Nephron progenitor cell (in vitro differentiated cells): ENCODE results near the gene FUT8.
"Not testable (repeated sequence)": the region's sequence is repeated elsewhere in the genome, so short reads cannot be mapped to it uniquely, and the experiment has no call there.

ENCODE experiments used
- DNase-seq: peaks from one replicate; pipeline ENCODE4 v3.0.0; 2021
- H3K27ac Mint-ChIP-seq: 2 replicates; pipeline ENCODE4 v1.8.0; 2021; ENCODE audit warnings: mild to moderate bottlenecking, moderate library complexity, mixed read lengths
- H3K27me3 Mint-ChIP-seq: 2 replicates; pipeline ENCODE4 v1.8.0; 2021; ENCODE audit warnings: mild to moderate bottlenecking, low read depth, mixed read lengths; ENCODE audit not compliant: poor library complexity
- H3K36me3 Mint-ChIP-seq: 2 replicates; pipeline ENCODE4 v1.8.0; 2021; ENCODE audit warnings: low read depth, mixed read lengths
- H3K4me1 Mint-ChIP-seq: 2 replicates; pipeline ENCODE4 v1.8.0; 2021; ENCODE audit warnings: mixed read lengths
- H3K4me3 Mint-ChIP-seq: 2 replicates; pipeline ENCODE4 v1.8.0; 2021; ENCODE audit warnings: mild to moderate bottlenecking, moderate library complexity, mixed read lengths
- H3K9me3 Mint-ChIP-seq: 2 replicates; pipeline ENCODE4 v1.8.0; 2021; ENCODE audit warnings: mild to moderate bottlenecking, moderate library complexity, mixed read lengths
- TF ChIP-seq, protein P1 (sequence below): fragments of 200-600 bp; sonication (generic); IDR thresholded peaks from 2 replicates; pipeline ENCODE4 v1.5.0; 2021; ENCODE audit warnings: antibody characterized with exemption

The FUT8 gene

DNA sequence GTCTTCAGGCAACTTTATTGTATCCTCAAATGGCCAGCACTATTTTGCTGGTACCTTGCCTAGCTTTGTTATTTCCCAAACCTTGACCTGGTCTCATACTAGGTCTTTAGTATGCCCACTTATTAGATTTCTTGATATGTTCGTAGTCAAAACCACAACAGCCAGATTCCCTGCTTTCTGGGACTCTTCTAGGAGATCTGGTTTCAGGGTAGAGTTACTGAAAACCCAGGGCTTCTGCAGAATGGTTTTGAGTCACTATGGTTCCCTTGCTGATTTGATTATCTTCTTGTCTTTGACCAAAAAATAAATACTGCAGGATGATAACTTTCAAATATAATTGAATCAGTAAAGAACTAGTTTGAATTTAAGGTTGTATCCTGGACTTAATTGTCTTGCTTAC lies 211.2 kb downstream of the FUT8 start:
- TF ChIP-seq, protein P1, sequence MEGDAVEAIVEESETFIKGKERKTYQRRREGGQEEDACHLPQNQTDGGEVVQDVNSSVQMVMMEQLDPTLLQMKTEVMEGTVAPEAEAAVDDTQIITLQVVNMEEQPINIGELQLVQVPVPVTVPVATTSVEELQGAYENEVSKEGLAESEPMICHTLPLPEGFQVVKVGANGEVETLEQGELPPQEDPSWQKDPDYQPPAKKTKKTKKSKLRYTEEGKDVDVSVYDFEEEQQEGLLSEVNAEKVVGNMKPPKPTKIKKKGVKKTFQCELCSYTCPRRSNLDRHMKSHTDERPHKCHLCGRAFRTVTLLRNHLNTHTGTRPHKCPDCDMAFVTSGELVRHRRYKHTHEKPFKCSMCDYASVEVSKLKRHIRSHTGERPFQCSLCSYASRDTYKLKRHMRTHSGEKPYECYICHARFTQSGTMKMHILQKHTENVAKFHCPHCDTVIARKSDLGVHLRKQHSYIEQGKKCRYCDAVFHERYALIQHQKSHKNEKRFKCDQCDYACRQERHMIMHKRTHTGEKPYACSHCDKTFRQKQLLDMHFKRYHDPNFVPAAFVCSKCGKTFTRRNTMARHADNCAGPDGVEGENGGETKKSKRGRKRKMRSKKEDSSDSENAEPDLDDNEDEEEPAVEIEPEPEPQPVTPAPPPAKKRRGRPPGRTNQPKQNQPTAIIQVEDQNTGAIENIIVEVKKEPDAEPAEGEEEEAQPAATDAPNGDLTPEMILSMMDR: no peak
- H3K36me3 Mint-ChIP-seq: no peaks in the 10 kb centered on the region
- H3K27me3 Mint-ChIP-seq: no peaks in the 10 kb centered on the region
- no peak for DNase-seq
- H3K4me3 Mint-ChIP-seq: no peak overlapping the region
- peaks cover 8% of the 10 kb centered on the region for H3K4me1 Mint-ChIP-seq
- H3K9me3 Mint-ChIP-seq: no peaks in the 10 kb centered on the region
- no peak overlapping the region for H3K27ac Mint-ChIP-seq

DNA sequence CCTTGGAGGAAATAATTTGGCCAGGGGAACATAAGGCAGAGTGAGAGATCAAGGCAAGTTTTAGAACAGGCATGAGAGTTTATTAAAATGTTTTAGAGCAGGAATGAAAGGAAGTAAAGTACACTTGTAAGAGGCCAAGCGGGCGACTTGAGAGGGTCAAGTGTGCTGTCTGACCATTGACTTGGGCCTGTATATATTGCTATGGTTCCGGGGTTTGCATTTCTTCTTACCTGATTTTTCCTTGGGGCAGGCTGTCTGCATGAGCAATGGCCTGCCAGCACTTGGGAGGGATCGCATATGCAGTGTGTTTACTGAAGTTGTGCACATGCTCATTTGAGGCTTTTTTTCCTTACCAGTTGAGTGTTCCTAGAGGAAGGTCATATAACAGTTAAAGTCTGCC lies 214.8 kb downstream of the FUT8 start:
- Mint-ChIP-seq H3K4me3 (no peak overlapping the region), H3K36me3 (peaks cover 6% of the 10 kb centered on the region), H3K27me3 (no peaks in the 10 kb centered on the region), H3K9me3 (no peaks in the 10 kb centered on the region), H3K27ac (no peak overlapping the region), H3K4me1 (peaks cover 8% of the 10 kb centered on the region)
- no peak for DNase-seq
- TF ChIP-seq, protein P1: no peak

DNA sequence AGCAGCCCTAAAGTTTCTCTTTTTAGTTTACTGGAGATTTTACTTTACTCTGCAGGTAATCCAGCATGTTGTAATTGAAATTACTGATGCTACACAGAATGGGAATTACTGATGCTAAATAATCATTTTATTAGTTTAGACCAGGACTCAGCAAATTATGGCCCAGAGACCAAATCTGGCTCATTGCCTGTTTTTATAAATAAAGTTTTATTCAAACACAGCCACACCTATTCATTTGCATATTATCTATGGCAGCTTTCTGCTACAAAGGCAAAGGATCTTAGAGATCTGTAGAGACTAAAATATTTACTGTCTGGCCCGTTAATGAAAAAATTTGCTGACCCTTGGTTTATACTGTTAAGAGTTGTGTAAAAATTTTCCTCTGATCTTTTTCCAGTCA lies 216.1 kb downstream of the FUT8 start:
- no peak overlapping the region for H3K27ac Mint-ChIP-seq
- no peak overlapping the region for H3K4me3 Mint-ChIP-seq
- no peaks in the 10 kb centered on the region for H3K27me3 Mint-ChIP-seq
- H3K36me3 Mint-ChIP-seq: peaks cover 10% of the 10 kb centered on the region
- peaks cover 3% of the 10 kb centered on the region for H3K4me1 Mint-ChIP-seq
- no peak for DNase-seq
- peaks cover 4% of the 10 kb centered on the region for H3K9me3 Mint-ChIP-seq
- TF ChIP-seq, protein P1: no peak

DNA sequence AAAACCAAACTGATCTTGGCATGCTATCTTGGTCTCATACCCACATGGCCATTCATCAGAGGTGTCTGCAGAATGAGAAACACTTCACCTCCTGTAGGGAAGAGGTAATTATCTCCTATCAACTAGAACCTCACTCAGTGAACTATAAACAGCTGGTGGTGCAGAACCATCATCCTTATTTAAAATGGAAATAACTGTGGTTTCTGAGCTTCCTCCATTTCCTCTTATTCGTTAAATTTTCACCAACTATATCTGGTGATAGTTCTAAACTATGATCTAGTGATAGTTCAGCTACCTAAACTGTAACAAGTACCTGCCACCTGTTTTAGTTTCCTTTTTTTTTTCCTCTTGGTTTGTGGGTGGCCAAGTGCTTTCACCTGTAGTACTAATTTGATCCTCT lies 218.5 kb downstream of the FUT8 start:
- no peak for DNase-seq
- Mint-ChIP-seq H3K4me1 (no peaks in the 10 kb centered on the region), H3K9me3 (peaks cover 23% of the 10 kb centered on the region), H3K36me3 (peaks cover 25% of the 10 kb centered on the region), H3K4me3 (no peak overlapping the region), H3K27ac (no peak overlapping the region), H3K27me3 (peaks cover 3% of the 10 kb centered on the region)
- TF ChIP-seq, protein P1: no peak

DNA sequence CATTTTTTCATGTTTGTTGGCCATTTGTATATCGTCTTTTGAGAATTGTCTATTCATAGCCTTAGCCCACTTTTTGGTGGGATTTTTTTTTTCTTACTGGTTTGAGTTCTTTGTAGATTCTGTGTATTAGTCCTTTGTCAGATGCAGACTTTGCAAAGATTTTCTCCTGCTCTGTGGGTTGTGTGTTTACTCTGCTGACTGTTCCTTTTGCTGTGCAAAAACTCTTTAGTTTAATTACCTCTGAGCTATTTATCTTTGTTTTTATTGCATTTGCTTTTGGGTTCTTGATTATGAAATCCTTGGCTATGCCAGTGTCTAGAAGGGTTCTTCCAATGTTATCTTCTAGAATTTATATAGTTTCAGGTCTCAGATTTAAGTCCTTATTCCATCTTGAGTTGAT lies 220.0 kb downstream of the FUT8 start:
- Mint-ChIP-seq H3K36me3 (peaks cover 29% of the 10 kb centered on the region), H3K27ac (no peak overlapping the region), H3K27me3 (peaks cover 4% of the 10 kb centered on the region), H3K4me3 (no peak overlapping the region), H3K9me3 (peaks cover 27% of the 10 kb centered on the region), H3K4me1 (no peaks in the 10 kb centered on the region)
- TF ChIP-seq, protein P1: no peak
- DNase-seq: no peak

DNA sequence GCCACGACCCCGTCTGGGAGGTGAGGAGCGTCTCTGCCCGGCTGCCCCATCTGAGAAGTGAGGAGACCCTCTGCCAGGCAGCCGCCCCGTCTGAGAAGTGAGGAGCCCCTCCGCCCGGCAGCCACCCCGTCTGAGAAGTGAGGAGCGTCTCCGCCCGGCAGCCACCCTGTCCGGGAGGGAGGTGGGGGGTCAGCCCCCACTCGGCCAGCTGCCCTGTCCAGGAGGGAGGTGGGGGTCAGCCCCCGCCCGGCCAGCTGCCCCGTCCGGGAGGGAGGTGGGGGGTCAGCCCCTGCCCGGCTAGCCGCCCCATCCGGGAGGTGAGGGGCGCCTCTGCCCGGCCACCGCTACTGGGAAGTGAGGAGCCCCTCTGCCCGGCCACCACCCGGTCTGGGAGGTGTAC lies 221.1 kb downstream of the FUT8 start:
- DNase-seq, H3K27me3 Mint-ChIP-seq, H3K4me3 Mint-ChIP-seq, H3K4me1 Mint-ChIP-seq, H3K27ac Mint-ChIP-seq: not testable (repeated sequence)
- Mint-ChIP-seq H3K9me3 (peaks cover 27% of the 10 kb centered on the region), H3K36me3 (peaks cover 29% of the 10 kb centered on the region)

DNA sequence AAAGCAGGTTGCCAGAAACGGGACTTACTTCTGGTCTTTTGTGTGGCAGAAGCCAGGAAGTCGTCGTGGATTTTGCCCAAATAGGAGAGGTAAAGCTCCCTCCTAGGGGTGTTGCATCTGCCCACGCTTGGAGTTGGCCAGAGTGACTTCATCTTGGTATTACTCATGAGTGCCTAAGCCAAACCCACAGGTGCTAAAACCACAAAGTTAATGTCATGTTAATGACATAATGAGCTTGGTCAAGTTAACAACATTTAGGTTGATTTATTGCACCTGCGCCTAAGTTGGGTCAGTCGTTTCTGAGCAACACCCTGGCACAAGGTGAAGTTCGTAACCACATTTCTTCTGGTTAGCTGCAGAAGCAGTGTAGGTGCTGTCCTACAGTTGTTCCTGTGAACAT lies 225.2 kb downstream of the FUT8 start:
- H3K36me3 Mint-ChIP-seq: peaks cover 19% of the 10 kb centered on the region
- TF ChIP-seq, protein P1: no peak
- H3K27ac Mint-ChIP-seq: no peak overlapping the region
- no peaks in the 10 kb centered on the region for H3K4me1 Mint-ChIP-seq
- peaks cover 6% of the 10 kb centered on the region for H3K27me3 Mint-ChIP-seq
- H3K9me3 Mint-ChIP-seq: peaks cover 24% of the 10 kb centered on the region
- no peak overlapping the region for H3K4me3 Mint-ChIP-seq
- DNase-seq: no peak
